Astrocyte (in vitro differentiated cells and primary cell): ENCODE data around the gene TP53BP1. TPM values are rescaled to one million over a fixed set of nuclear protein-coding genes. Genes with fewer than 3 reads are reported as not detected.
A peak's percentile ranks its signal among the peaks of the same experiment; 100 is the strongest.

Source experiments
- DNase-seq: peaks from one replicate; pipeline ENCODE4 v3.0.0-alpha.2; 2010; ENCODE audit warnings: low read depth
- FAIRE-seq: peaks from 2 replicates; lab custom pipeline; 2011; peaks lifted over from hg19 to GRCh38; lab: Jason Lieb, UNC
- H2AFZ ChIP-seq: 2 replicates; pipeline ENCODE4 v1.6.0; 2012; ENCODE audit warnings: low read depth, low read length, inconsistent platforms
- H3K27ac ChIP-seq: 2 replicates; pipeline ENCODE4 v1.5.1; 2011; ENCODE audit warnings: low read depth, low read length, inconsistent platforms
- H3K27me3 ChIP-seq: 2 replicates; pipeline ENCODE4 v1.6.0; 2011; ENCODE audit warnings: low read length, inconsistent platforms; ENCODE audit not compliant: insufficient read depth
- H3K36me3 ChIP-seq: 2 replicates; pipeline ENCODE4 v1.5.1; 2011; ENCODE audit warnings: low read length, inconsistent platforms; ENCODE audit not compliant: insufficient read depth
- H3K4me1 ChIP-seq: 2 replicates; pipeline ENCODE4 v1.5.1; 2011; ENCODE audit warnings: low read length, inconsistent platforms; ENCODE audit not compliant: insufficient read depth
- H3K4me2 ChIP-seq: 2 replicates; pipeline ENCODE4 v1.6.0; 2012; ENCODE audit warnings: low read length, inconsistent platforms
- H3K4me3 ChIP-seq: 2 replicates; pipeline ENCODE4 v1.5.1; 2011; ENCODE audit warnings: low read depth, mild to moderate bottlenecking, low read length, inconsistent platforms; ENCODE audit not compliant: insufficient read depth
- H3K79me2 ChIP-seq: 2 replicates; pipeline ENCODE4 v1.6.0; 2012; ENCODE audit warnings: mild to moderate bottlenecking, low read length, inconsistent platforms; ENCODE audit not compliant: insufficient read depth
- H3K9ac ChIP-seq: 2 replicates; pipeline ENCODE4 v1.6.0; 2012; ENCODE audit warnings: mild to moderate bottlenecking, low read length, inconsistent platforms
- H3K9me3 ChIP-seq: 2 replicates; pipeline ENCODE4 v1.5.1; 2012; ENCODE audit warnings: low read depth, mild to moderate bottlenecking, low read length, inconsistent platforms; ENCODE audit not compliant: insufficient read depth
- H4K20me1 ChIP-seq: 2 replicates; pipeline ENCODE4 v1.6.0; 2012; ENCODE audit warnings: low read length, inconsistent platforms; ENCODE audit not compliant: insufficient read depth
- H3K27ac Mint-ChIP-seq: one replicate; pipeline ENCODE4 v1.8.0; 2021; ENCODE audit warnings: mild to moderate bottlenecking, mixed read lengths; ENCODE audit not compliant: unreplicated experiment
- H3K27me3 Mint-ChIP-seq: one replicate; pipeline ENCODE4 v1.8.0; 2021; ENCODE audit warnings: low read depth, mixed read lengths; ENCODE audit not compliant: unreplicated experiment
- H3K36me3 Mint-ChIP-seq: one replicate; pipeline ENCODE4 v1.8.0; 2021; ENCODE audit warnings: low read depth, mixed read lengths; ENCODE audit not compliant: unreplicated experiment
- H3K4me1 Mint-ChIP-seq: one replicate; pipeline ENCODE4 v1.8.0; 2021; ENCODE audit warnings: low read depth, mixed read lengths; ENCODE audit not compliant: unreplicated experiment
- H3K4me3 Mint-ChIP-seq: one replicate; pipeline ENCODE4 v1.8.0; 2021; ENCODE audit warnings: mild to moderate bottlenecking, moderate library complexity, mixed read lengths; ENCODE audit not compliant: unreplicated experiment
- H3K9me3 Mint-ChIP-seq: one replicate; pipeline ENCODE4 v1.8.0; 2021; ENCODE audit warnings: mild to moderate bottlenecking, mixed read lengths; ENCODE audit not compliant: unreplicated experiment
- EZH2 ChIP-seq: IDR thresholded peaks from 2 replicates; pipeline ENCODE4 v1.6.1; 2012; ENCODE audit warnings: mild to moderate bottlenecking, low read length, inconsistent platforms; ENCODE audit not compliant: insufficient read depth
- total RNA-seq: library from RNA; stranded (reverse); gene quantifications from 2 replicates; pipeline ENCODE4 v1.2.1, GENCODE V29; 2021
- TF ChIP-seq, protein P1 (sequence below): IDR thresholded peaks from 2 replicates; pipeline ENCODE4 v1.5.1; 2011; ENCODE audit warnings: low read depth, mild to moderate bottlenecking, inconsistent platforms, low read length, moderate library complexity; ENCODE audit not compliant: insufficient read depth

The TP53BP1 gene
- total RNA-seq, 1 donor from 2014 or later, result 71.9 TPM

DNA sequence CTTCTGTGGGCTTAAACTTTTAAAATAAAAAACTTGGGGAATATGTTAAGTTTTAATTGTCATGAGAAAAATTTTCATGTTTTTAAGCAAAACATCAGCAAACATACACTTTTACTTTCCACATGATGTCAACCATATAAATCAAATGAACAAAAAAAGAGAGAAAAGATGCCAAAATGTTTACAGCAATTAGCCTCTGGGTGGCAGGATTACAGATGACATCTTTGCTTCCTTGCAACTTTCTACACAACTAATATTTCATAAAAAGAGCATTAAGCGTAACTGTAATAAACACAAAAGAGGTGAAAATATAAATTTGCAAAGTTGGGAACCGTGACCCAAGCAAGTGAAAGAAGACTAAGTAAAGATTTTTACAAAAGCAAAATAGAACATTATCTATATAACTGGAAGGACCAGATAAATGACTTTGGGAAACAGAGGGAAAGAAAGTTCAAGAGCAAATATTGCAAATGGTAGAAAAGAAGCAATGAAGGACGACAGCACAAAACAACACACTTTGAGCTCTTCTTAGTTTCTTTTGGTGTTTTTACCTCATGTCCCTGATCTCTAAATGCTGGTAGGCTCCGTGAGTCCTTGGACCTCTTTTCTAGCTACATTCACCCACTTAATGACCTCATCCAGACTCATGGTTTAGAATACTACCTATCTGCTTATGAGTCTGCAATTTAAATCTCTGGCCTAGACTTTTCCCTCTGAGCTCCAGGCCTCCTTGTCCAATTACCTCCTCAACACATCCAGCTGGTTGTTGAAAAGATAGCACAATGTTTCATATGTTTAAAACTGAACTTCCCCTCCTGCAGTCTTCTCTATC, 9.4 kb downstream of the TP53BP1 start:
- Histone ChIP-seq H2AFZ (no peak overlapping the region), H3K79me2 (peaks cover 6% of the 10 kb centered on the region), H3K4me1 (no peaks in the 10 kb centered on the region), H3K9me3 (no peaks in the 10 kb centered on the region), H4K20me1 (peaks cover 48% of the 10 kb centered on the region), H3K27me3 (no peaks in the 10 kb centered on the region), H3K36me3 (peaks cover 27% of the 10 kb centered on the region), H3K9ac (peak overlapping the region; percentile 1), H3K4me2 (no peak overlapping the region), H3K27ac (no peak overlapping the region), H3K4me3 (no peak overlapping the region)
- no peak overlapping the region for H3K4me3 Mint-ChIP-seq
- DNase-seq (no peak), FAIRE-seq (no peak)
- no peak for TF ChIP-seq EZH2
- TF ChIP-seq, protein P1, sequence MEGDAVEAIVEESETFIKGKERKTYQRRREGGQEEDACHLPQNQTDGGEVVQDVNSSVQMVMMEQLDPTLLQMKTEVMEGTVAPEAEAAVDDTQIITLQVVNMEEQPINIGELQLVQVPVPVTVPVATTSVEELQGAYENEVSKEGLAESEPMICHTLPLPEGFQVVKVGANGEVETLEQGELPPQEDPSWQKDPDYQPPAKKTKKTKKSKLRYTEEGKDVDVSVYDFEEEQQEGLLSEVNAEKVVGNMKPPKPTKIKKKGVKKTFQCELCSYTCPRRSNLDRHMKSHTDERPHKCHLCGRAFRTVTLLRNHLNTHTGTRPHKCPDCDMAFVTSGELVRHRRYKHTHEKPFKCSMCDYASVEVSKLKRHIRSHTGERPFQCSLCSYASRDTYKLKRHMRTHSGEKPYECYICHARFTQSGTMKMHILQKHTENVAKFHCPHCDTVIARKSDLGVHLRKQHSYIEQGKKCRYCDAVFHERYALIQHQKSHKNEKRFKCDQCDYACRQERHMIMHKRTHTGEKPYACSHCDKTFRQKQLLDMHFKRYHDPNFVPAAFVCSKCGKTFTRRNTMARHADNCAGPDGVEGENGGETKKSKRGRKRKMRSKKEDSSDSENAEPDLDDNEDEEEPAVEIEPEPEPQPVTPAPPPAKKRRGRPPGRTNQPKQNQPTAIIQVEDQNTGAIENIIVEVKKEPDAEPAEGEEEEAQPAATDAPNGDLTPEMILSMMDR, result peak; percentile 36
- H3K9me3 Mint-ChIP-seq, result no peaks in the 10 kb centered on the region
- H3K36me3 Mint-ChIP-seq, result peaks cover 15% of the 10 kb centered on the region
- peaks cover 8% of the 10 kb centered on the region for H3K4me1 Mint-ChIP-seq
- H3K27me3 Mint-ChIP-seq, result no peaks in the 10 kb centered on the region
- no peak overlapping the region for H3K27ac Mint-ChIP-seq

DNA sequence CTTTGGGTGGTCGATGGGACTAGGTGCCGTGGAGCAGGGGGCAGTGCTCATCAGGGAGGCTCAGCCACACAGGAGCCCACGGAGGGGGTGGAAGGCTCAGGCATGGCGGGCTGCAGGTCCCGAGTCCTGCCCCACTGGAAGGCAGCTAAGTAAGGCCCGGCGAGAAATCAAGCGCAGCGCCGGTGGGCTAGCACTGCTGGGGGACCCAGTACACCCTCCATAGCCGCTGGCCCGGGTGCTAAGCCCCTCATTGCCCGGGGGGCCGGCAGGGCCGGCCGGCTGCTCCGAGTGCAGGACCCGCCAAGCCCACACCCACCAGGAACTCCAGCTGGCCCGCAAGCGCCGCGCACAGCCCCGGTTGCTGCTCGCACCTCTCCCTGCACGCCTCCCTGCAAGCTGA, 19.1 kb downstream of the TP53BP1 start:
- H3K9me3 ChIP-seq, result no peaks in the 10 kb centered on the region
- H3K27ac Mint-ChIP-seq, result no peak overlapping the region
- peaks cover 45% of the 10 kb centered on the region for H3K36me3 ChIP-seq
- peaks cover 28% of the 10 kb centered on the region for H3K36me3 Mint-ChIP-seq
- no peak overlapping the region for H2AFZ ChIP-seq
- FAIRE-seq (no peak), DNase-seq (no peak)
- no peak overlapping the region for H3K4me3 Mint-ChIP-seq
- peaks cover 20% of the 10 kb centered on the region for H4K20me1 ChIP-seq
- no peaks in the 10 kb centered on the region for H3K9me3 Mint-ChIP-seq
- TF ChIP-seq EZH2, result no peak
- TF ChIP-seq, protein P1, result no peak
- H3K27me3 Mint-ChIP-seq, result no peaks in the 10 kb centered on the region
- H3K27ac ChIP-seq, result no peak overlapping the region
- H3K27me3 ChIP-seq, result no peaks in the 10 kb centered on the region
- no peak overlapping the region for H3K4me2 ChIP-seq
- peaks cover 15% of the 10 kb centered on the region for H3K4me1 ChIP-seq
- H3K4me1 Mint-ChIP-seq, result no peaks in the 10 kb centered on the region
- no peaks in the 10 kb centered on the region for H3K79me2 ChIP-seq
- no peak overlapping the region for H3K4me3 ChIP-seq
- no peak overlapping the region for H3K9ac ChIP-seq

GRCh38 chr15:43471975-43472374, 21.0 kb downstream of the TP53BP1 start:
- H3K27me3 Mint-ChIP-seq, result no peaks in the 10 kb centered on the region
- DNase-seq, result no peak

More at GRCh38 chr15:43471975-43472374, 21.0 kb downstream of the TP53BP1 start:
- peaks cover 15% of the 10 kb centered on the region for H3K4me1 ChIP-seq
- no peak overlapping the region for H3K4me2 ChIP-seq
- FAIRE-seq, result no peak
- peaks cover 7% of the 10 kb centered on the region for H4K20me1 ChIP-seq
- H3K9me3 ChIP-seq, result no peaks in the 10 kb centered on the region
- no peak overlapping the region for H3K4me3 Mint-ChIP-seq
- no peaks in the 10 kb centered on the region for H3K27me3 ChIP-seq
- no peak overlapping the region for H3K4me3 ChIP-seq
- H3K36me3 Mint-ChIP-seq, result peaks cover 28% of the 10 kb centered on the region
- no peak overlapping the region for H2AFZ ChIP-seq
- H3K27ac ChIP-seq, result no peak overlapping the region
- H3K4me1 Mint-ChIP-seq, result no peaks in the 10 kb centered on the region
- H3K27ac Mint-ChIP-seq, result no peak overlapping the region
- H3K36me3 ChIP-seq, result peaks cover 32% of the 10 kb centered on the region
- no peaks in the 10 kb centered on the region for H3K79me2 ChIP-seq
- TF ChIP-seq, protein P1, result no peak
- no peak overlapping the region for H3K9ac ChIP-seq
- H3K9me3 Mint-ChIP-seq, result no peaks in the 10 kb centered on the region
